ENCODE results near the gene TPCN2. TPM values are rescaled to one million over a fixed set of nuclear protein-coding genes. Genes with fewer than 3 reads are reported as not detected.

Gene TPCN2
- total and polyA plus RNA-seq, 4 experiments from 2014 or later: 6.6 to 23.0 (median 14.8) TPM

DNA sequence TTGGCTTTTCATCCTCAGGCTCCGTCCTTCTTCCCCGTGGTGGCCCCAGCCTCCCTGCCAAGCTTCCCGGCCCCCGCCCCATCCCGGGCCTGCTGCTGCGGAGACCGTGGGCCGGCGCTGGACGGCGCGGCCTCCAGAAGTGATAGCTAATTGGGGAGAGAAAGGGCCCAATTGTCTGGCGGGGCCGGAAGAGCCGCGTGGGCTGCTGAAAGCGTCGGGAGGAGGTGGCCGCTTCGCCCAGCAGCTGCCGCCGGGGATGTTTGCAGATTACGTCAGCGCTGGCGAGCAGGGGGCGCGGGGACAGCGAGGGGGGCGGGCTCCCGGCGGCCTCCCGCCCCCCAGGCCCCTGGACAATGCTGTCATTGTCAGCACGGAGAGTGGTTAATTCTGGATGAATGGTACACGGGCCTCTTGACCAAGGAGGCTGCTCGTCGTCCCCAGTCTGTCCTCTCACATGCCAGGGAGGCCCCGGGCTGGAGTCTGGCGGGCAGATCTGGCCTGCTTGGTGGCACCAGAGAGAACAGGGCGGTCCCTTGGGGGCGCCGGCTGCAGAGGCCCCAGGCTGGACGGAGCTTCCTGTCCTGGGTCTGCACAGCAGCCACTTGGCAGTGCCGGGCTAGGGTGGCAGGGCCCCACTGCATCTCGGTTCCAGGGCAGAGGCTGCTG lies 108.6 kb downstream of the TPCN2 start:
- Histone ChIP-seq H3K4me1 (ENCODE audit: insufficient read depth, low read length) (no peaks in the 10 kb centered on the region), H3K9me3 (ENCODE audit: control insufficient read depth in 1 of 2, low read length in 2 of 2) (no peaks in the 10 kb centered on the region), H3K27me3 (ENCODE audit: insufficient read depth, low read length) (no peaks in the 10 kb centered on the region), H3K27ac (ENCODE audit: low read depth, low read length) (no peak overlapping the region), H3K36me3 (ENCODE audit: insufficient read depth, low read length) (no peaks in the 10 kb centered on the region), H3K4me3 (ENCODE audit: low read length in 2 of 2) (no peak overlapping the region)
- Mint-ChIP-seq H3K4me3 (peak overlapping the region in 1 of 8 donors; percentile 13), H3K27ac (no peak overlapping the region), H3K36me3 (peaks cover 0 to 3% of the 10 kb centered on the region in 2 donors), H3K9me3 (peaks cover 0 to 2% (median 0%) of the 10 kb centered on the region in 8 donors), H3K27me3 (peaks cover 2 to 5% of the 10 kb centered on the region in 2 donors), H3K4me1 (peaks cover 0 to 5% (median 1%) of the 10 kb centered on the region in 4 donors)
- intact Hi-C loops (cut with micrococcal nuclease): no loop called here
- DNase-seq: no peak
- POLR2A ChIA-PET (ENCODE audit: partially characterized antibody): no interaction called here
- CTCF ChIA-PET (ENCODE audit: partially characterized antibody): no interaction called here

DNA sequence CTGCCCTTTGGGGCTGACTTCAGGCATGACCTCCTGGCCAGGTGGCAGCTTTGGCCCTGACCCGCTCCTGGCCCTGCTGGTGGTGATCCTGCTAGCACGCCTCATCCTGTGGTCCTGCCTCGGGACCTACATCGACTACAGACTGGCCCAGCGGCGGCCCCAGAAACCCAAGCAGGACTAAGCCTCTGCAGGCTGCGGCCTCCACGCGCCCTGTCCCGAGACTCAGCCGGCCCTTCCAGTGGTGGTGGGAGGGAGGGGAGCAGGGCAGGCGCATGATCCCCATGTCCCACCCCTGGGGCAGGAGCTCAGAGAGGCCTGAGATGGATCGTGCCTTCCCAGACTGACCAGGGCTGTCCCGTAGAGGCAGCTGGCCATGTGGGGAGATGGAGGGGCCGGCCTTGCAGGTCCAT lies 109.1 kb downstream of the TPCN2 start:
- Histone ChIP-seq H3K9me3 (ENCODE audit: control insufficient read depth in 1 of 2, low read length in 2 of 2) (no peaks in the 10 kb centered on the region), H3K4me1 (ENCODE audit: insufficient read depth, low read length) (no peaks in the 10 kb centered on the region), H3K4me3 (ENCODE audit: low read length in 2 of 2) (no peak overlapping the region), H3K36me3 (ENCODE audit: insufficient read depth, low read length) (no peaks in the 10 kb centered on the region), H3K27me3 (ENCODE audit: insufficient read depth, low read length) (no peaks in the 10 kb centered on the region), H3K27ac (ENCODE audit: low read depth, low read length) (no peak overlapping the region)
- peaks cover 2 to 5% of the 10 kb centered on the region in 2 donors for H3K27me3 Mint-ChIP-seq
- no peak overlapping the region for H3K27ac Mint-ChIP-seq
- no peak for DNase-seq
- peaks cover 0 to 3% of the 10 kb centered on the region in 2 donors for H3K36me3 Mint-ChIP-seq
- H3K4me1 Mint-ChIP-seq: peaks cover 0 to 5% (median 1%) of the 10 kb centered on the region in 4 donors
- intact Hi-C loops (cut with micrococcal nuclease): no loop called here
- peak overlapping the region in 1 of 8 donors; percentile 13 for H3K4me3 Mint-ChIP-seq
- ChIA-PET CTCF (ENCODE audit: partially characterized antibody) (no interaction called here), POLR2A (ENCODE audit: partially characterized antibody) (no interaction called here)
- peaks cover 0 to 5% (median 0%) of the 10 kb centered on the region in 8 donors for H3K9me3 Mint-ChIP-seq

DNA sequence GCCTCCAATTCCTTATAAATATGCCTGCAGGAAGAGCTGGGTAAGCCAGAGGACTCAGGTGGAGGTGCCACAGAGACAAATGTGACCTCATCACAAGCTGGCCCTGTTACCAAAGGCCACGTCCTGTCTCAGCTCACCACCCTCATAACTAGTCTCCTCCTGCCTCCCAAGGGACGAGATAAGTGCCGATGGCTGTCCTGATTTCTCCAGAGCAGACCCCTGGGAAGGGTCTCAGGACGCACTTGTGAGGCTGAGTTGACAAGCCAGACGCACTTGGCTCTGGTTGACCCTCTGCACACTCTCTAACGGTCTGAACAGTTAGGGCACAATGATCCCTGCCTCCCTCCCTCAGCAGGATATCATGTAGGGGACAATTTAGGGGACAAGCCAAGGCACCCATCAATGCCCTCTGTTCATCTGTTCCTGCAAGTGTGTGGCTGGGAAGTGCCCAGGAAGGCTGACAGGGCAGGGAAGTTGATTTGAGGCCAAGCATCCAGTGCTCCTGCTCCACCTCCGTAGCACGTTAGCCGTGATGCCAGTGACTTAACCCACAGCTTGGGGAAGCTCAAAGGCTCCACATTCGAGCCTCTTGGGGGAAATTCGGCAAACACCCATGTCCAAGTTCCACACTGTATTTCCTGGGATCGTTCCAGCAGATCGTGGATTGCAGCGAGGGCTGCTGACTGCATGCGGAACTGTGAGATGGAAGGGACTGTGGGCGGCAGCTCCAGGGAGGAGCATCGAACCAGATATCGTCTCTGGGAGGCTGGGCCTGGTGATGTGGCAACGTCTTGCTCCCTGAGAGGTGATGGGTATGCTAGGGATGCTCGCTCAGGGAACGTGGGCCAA lies 109.8 kb downstream of the TPCN2 start:
- POLR2A ChIA-PET (ENCODE audit: partially characterized antibody): no interaction called here
- Mint-ChIP-seq H3K27me3 (peaks cover 2 to 5% of the 10 kb centered on the region in 2 donors), H3K9me3 (peaks cover 0 to 11% (median 0%) of the 10 kb centered on the region in 8 donors), H3K36me3 (peaks cover 0 to 3% of the 10 kb centered on the region in 2 donors), H3K4me1 (peaks cover 0 to 2% (median under 1%) of the 10 kb centered on the region in 4 donors), H3K27ac (no peak overlapping the region), H3K4me3 (no peak overlapping the region)
- CTCF ChIA-PET (ENCODE audit: partially characterized antibody): no interaction called here
- H3K27ac ChIP-seq (ENCODE audit: low read depth, low read length): no peak overlapping the region
- no peaks in the 10 kb centered on the region for H3K4me1 ChIP-seq (ENCODE audit: insufficient read depth, low read length)
- no peaks in the 10 kb centered on the region for H3K9me3 ChIP-seq (ENCODE audit: control insufficient read depth in 1 of 2, low read length in 2 of 2)
- intact Hi-C loops (cut with micrococcal nuclease): no loop called here
- H3K36me3 ChIP-seq (ENCODE audit: insufficient read depth, low read length): no peaks in the 10 kb centered on the region
- H3K4me3 ChIP-seq (ENCODE audit: low read length in 2 of 2): no peak overlapping the region
- no peaks in the 10 kb centered on the region for H3K27me3 ChIP-seq (ENCODE audit: insufficient read depth, low read length)
- DNase-seq: no peak

DNA sequence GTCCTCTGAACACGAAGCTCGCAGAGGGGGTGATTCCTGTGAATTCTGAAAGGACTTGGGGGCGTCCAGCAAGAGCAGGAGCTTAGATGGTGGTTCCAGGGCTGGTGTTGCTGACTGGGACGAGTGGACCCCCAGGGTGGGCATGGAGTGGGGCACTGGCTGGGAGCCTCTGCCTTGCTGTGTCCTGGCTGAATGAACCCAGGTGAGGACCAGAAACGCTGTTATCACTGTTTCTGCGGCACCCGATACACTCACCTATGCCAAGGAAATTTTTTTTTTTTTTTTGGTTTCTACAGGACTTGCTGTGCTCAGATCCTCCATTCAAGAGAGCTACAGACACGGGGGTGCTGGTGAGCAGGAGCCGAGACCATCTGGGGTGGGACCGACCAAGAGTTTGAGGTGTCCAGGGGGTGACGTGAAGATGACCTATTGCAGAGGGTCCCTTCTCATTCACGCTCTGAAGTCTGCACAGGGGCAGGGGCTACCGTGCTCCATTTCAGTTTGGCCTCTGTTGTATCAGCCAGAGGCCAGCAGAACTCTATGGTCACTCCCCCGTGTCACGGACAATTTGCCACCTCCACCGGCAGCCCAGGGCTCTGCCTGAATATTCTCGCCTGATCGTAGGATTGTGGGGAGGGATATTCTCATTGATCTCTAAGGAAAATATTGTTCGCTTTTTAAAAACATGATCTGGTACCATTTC lies 110.6 kb downstream of the TPCN2 start:
- no peak overlapping the region for H3K27ac ChIP-seq (ENCODE audit: low read depth, low read length)
- H3K4me3 Mint-ChIP-seq: no peak overlapping the region
- no peaks in the 10 kb centered on the region for H3K4me1 ChIP-seq (ENCODE audit: insufficient read depth, low read length)
- H3K4me1 Mint-ChIP-seq: peaks cover 0 to 2% (median 0%) of the 10 kb centered on the region in 4 donors
- no peaks in the 10 kb centered on the region for H3K36me3 ChIP-seq (ENCODE audit: insufficient read depth, low read length)
- H3K27me3 Mint-ChIP-seq: peaks cover 2 to 7% of the 10 kb centered on the region in 2 donors
- no peaks in the 10 kb centered on the region for H3K9me3 ChIP-seq (ENCODE audit: control insufficient read depth in 1 of 2, low read length in 2 of 2)
- ChIA-PET POLR2A (ENCODE audit: partially characterized antibody) (no interaction called here), CTCF (ENCODE audit: partially characterized antibody) (no interaction called here)
- intact Hi-C loops (cut with micrococcal nuclease): no loop called here
- H3K27me3 ChIP-seq (ENCODE audit: insufficient read depth, low read length): no peaks in the 10 kb centered on the region
- peaks cover 0 to 16% (median 2%) of the 10 kb centered on the region in 8 donors for H3K9me3 Mint-ChIP-seq
- peaks cover 0 to 3% of the 10 kb centered on the region in 2 donors for H3K36me3 Mint-ChIP-seq
- no peak overlapping the region for H3K27ac Mint-ChIP-seq
- DNase-seq: no peak
- no peak overlapping the region for H3K4me3 ChIP-seq (ENCODE audit: low read length in 2 of 2)

DNA sequence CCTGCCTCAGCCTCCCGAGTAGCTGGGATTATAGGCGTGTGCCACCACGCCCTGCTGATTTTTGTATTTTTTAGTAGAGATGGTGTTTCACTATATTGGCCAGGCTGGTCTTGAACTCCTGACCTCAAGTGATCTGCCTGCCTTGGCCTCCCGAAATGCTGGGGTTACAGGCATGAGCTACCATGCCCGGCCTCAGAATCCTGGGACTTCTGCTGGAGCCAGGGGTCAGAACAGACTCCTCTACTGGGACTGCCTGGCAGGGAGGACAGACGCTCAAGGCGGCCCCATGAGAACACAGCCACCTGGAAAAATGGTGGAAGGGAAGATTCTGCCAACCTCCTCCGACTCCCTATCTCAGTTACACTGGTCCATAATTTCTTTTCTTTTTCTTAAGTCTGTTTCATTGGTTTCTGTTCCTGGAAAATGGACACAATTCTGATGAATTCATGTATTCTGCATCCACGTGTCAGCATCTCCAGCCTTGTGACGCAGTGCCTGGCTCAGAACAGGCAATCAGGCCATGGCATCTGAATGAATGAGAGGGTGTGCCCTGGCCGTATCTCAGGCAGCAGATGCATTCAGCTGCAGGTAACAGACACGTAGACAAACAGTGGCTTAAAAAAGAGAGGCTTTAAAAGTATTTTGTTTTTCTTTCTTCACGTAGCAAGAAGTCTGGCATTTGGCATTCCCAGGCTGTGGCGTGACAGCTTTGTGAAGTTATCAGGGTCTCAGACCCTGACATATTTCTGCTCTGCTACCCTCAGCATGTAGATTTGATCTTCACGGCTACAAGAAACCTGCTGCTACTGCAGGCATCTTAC lies 111.8 kb downstream of the TPCN2 start:
- no peaks in the 10 kb centered on the region for H3K4me1 ChIP-seq (ENCODE audit: insufficient read depth, low read length)
- no peak for DNase-seq
- CTCF ChIA-PET (ENCODE audit: partially characterized antibody): no interaction called here
- H3K36me3 ChIP-seq (ENCODE audit: insufficient read depth, low read length): no peaks in the 10 kb centered on the region
- H3K27ac ChIP-seq (ENCODE audit: low read depth, low read length): no peak overlapping the region
- POLR2A ChIA-PET (ENCODE audit: partially characterized antibody): no interaction called here
- H3K9me3 Mint-ChIP-seq: peaks cover 0 to 16% (median 2%) of the 10 kb centered on the region in 8 donors
- peaks cover 2 to 9% of the 10 kb centered on the region in 2 donors for H3K27me3 Mint-ChIP-seq
- H3K4me3 ChIP-seq (ENCODE audit: low read length in 2 of 2): no peak overlapping the region
- H3K36me3 Mint-ChIP-seq: peaks cover 0 to 3% of the 10 kb centered on the region in 2 donors
- peaks cover 0 to 2% (median 0%) of the 10 kb centered on the region in 4 donors for H3K4me1 Mint-ChIP-seq
- H3K27ac Mint-ChIP-seq: no peak overlapping the region
- intact Hi-C loops (cut with micrococcal nuclease): no loop called here
- H3K27me3 ChIP-seq (ENCODE audit: insufficient read depth, low read length): no peaks in the 10 kb centered on the region
- H3K4me3 Mint-ChIP-seq: no peak overlapping the region
- no peaks in the 10 kb centered on the region for H3K9me3 ChIP-seq (ENCODE audit: control insufficient read depth in 1 of 2, low read length in 2 of 2)

DNA sequence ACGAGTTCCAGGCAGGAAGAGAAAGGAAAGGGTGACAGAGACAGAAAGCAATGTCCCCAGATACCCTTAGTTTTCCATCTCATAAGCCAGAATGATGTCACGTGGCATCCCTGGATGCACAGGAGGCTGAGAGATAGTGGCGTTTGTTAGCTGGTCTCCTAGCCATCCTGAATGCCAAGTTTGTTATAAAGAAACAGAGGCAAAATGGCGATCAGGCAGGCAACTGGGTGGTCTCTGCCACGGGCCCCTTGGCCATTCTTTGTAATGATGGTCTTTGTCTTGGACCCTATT lies 112.3 kb downstream of the TPCN2 start:
- H3K27ac Mint-ChIP-seq: no peak overlapping the region
- peaks cover 0 to 2% (median 0%) of the 10 kb centered on the region in 4 donors for H3K4me1 Mint-ChIP-seq

More for the DNA sequence above, 112.3 kb downstream of the TPCN2 start:
- Histone ChIP-seq H3K9me3 (ENCODE audit: control insufficient read depth in 1 of 2, low read length in 2 of 2) (no peaks in the 10 kb centered on the region), H3K27me3 (ENCODE audit: insufficient read depth, low read length) (no peaks in the 10 kb centered on the region), H3K36me3 (ENCODE audit: insufficient read depth, low read length) (no peaks in the 10 kb centered on the region), H3K27ac (ENCODE audit: low read depth, low read length) (no peak overlapping the region), H3K4me3 (ENCODE audit: low read length in 2 of 2) (no peak overlapping the region), H3K4me1 (ENCODE audit: insufficient read depth, low read length) (no peaks in the 10 kb centered on the region)
- intact Hi-C loops (cut with micrococcal nuclease): no loop called here
- ChIA-PET POLR2A (ENCODE audit: partially characterized antibody) (no interaction called here), CTCF (ENCODE audit: partially characterized antibody) (no interaction called here)
- Mint-ChIP-seq H3K9me3 (peaks cover 0 to 16% (median 2%) of the 10 kb centered on the region in 8 donors), H3K27me3 (peaks cover 2 to 10% of the 10 kb centered on the region in 2 donors), H3K36me3 (peaks cover 0 to 3% of the 10 kb centered on the region in 2 donors), H3K4me3 (no peak overlapping the region)
- DNase-seq: no peak

Measured in CD4-positive, alpha-beta memory T cell (primary cell).